ENCODE measurements around the gene SLC4A1AP. TPM values are rescaled to one million over a fixed set of nuclear protein-coding genes. Genes with fewer than 3 reads are reported as not detected.
"Not testable (repeated sequence)": the region's sequence is repeated elsewhere in the genome, so short reads cannot be mapped to it uniquely, and the experiment has no call there.

The SLC4A1AP gene
- total RNA-seq, 1 donor from 2014 or later = 18.7 TPM

DNA sequence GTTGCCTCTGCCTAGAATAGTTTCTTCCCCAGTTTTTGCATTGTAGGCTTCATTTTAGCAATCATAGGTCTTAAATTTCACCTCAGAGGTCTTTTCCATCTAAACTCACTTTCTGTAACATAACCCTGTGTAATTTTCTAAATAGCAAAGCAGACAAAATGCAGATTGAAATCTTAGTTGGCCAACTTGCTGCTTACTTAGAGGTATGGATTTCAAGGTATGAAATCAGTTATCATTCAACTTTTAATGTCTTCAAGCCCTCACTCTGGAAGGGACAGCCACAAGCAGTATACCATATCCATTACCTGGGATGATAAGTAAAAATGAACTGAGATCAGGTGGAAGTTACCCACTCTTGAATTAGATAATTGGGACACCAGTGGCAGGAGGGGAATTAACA, 38.7 kb upstream of the SLC4A1AP start:
- peaks cover 44% of the 10 kb centered on the region for H3K36me3 ChIP-seq
- no peaks in the 10 kb centered on the region for H3K27me3 ChIP-seq
- DNase-seq (no peak), ATAC-seq (no peak)
- intact Hi-C loops (cut with DNase I) = no loop called here
- no peaks in the 10 kb centered on the region for H3K9me3 ChIP-seq
- no peak overlapping the region for H3K4me3 ChIP-seq
- H3K27ac ChIP-seq = no peak overlapping the region
- no peak for TF ChIP-seq CTCF (IDR thresholded peaks at IDR 0.05)
- peaks cover 10% of the 10 kb centered on the region for H3K4me1 ChIP-seq

- DNase-seq; H3K9me3 ChIP-seq; H3K27me3 ChIP-seq; intact Hi-C loops (cut with DNase I); H3K4me3 ChIP-seq; ATAC-seq: not testable (repeated sequence)
- peak overlapping the region; percentile 53 for H3K27ac ChIP-seq
- peaks cover 40% of the 10 kb centered on the region for H3K36me3 ChIP-seq
- H3K4me1 ChIP-seq = peaks cover 12% of the 10 kb centered on the region
These were observed 37.4 kb upstream of the SLC4A1AP start for GRCh38 chr2:27626323-27626722.

GRCh38 chr2:27626921-27627320, 36.8 kb upstream of the SLC4A1AP start:
- Histone ChIP-seq H3K4me1 (peaks cover 12% of the 10 kb centered on the region), H3K36me3 (peaks cover 40% of the 10 kb centered on the region), H3K27ac (peak overlapping the region; percentile 53)
- peak; percentile 34 for ATAC-seq
- H3K4me3 ChIP-seq; H3K27me3 ChIP-seq; H3K9me3 ChIP-seq; intact Hi-C loops (cut with DNase I); DNase-seq: not testable (repeated sequence)

DNA sequence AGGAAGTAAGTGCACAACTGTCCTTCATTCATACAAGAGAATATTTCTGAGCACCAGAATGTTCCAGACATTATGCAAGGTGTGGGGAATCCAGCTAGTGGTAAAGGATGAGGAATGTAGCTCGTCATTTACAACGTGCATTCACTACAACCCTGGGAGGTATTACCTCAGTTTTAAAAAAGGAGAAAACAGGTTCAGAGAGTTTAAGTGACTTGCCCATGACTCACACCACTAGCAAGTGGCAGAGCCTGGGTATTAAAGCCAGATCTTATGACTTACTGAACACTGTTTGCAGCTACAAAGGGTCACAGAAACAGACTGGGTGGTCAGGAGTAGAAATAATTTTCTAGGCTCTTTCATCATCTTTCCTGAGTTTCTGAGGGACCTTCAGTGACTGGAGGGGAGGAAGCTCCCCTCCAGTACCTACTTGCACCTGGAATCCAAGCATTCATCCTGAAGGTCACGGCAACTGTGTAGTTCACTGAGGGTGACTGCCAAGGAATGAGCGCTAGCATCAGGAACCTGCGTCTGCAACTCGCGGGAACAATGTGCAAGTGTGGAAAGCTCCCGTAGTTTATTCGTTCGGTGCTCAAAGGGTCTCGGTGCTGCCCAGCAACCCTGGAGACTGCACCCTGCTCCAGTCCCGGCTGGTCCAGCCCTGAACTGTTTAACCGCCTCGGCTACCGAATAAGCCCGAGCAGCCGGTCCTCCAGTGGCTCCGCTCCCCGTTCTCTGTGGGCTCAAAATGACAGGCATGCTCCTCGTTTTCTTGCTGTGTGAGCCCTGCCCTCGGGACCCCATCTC, 35.5 kb upstream of the SLC4A1AP start:
- intact Hi-C loops (cut with DNase I) = no loop called here
- peaks cover 38% of the 10 kb centered on the region for H3K36me3 ChIP-seq
- ATAC-seq (peak; percentile 52), DNase-seq (no peak)
- peaks cover 12% of the 10 kb centered on the region for H3K4me1 ChIP-seq
- peak overlapping the region; percentile 86 for H3K4me3 ChIP-seq
- no peak for TF ChIP-seq CTCF (IDR thresholded peaks at IDR 0.05)
- H3K9me3 ChIP-seq = no peaks in the 10 kb centered on the region
- peak overlapping the region; percentile 73 for H3K27ac ChIP-seq
- H3K27me3 ChIP-seq = no peaks in the 10 kb centered on the region

DNA sequence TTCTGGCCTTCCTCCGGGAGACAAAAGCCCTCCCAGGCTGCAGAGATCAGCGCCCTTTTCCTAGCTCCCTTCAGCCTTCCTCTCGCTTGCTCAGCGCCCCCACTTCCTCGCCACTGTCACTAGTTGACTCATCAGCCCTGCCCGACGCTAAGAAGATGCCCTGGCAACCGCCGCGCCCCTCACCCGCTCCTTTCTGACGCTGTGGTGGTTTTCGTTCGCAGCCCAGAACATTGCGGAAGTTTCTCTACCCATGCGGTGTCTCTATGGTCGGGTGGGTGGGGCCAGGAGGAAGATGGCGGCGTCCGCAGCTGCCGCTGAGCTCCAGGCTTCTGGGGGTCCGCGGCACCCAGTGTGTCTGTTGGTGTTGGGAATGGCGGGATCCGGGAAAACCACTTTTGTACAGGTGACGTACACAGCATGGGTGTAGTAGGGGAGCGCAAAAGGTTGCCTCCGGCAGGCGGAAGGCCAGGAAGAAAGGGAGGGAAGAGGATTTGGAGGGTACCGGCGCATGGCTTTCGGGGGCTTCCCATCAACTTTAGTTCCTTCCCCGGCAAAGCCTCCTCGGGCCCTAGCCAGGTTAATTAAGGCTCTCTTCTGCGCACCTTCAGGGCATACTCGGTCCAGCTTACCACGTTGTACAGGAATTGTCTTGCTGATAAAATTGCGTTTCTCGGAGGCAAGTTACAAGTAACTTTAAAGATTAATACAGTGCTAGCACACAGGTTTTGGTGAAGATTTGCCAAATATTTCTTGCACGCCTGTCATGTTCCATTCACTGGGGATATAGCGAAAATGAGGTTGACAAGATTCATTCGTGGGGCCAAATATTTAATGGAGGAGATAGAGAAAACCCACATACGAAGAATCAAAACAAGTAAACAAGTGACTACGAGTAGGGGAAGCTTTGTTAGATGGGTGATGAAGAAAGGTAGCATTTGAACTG, 34.7 kb upstream of the SLC4A1AP start, which contains the start of the genes CCDC121 and GPN1:
Gene CCDC121 (minus strand): TSS at position 246 of the 943 bp plus-strand sequence. CDS start 1,213 bp downstream, outside the sequence.
Gene GPN1 (plus strand): TSS at position 284 of the 943 bp plus-strand sequence. CDS start 9 bp downstream, at position 293.
- H3K9me3 ChIP-seq = no peaks in the 10 kb centered on the region
- peaks cover 38% of the 10 kb centered on the region for H3K36me3 ChIP-seq
- ATAC-seq (peak; percentile 99), DNase-seq (peak; percentile 92)
- H3K4me1 ChIP-seq = peaks cover 12% of the 10 kb centered on the region
- H3K4me3 ChIP-seq = peak within 1 kb of the TSS; percentile 86
- intact Hi-C loops (cut with DNase I) = no loop called here
- TF ChIP-seq CTCF (IDR thresholded peaks at IDR 0.05) = no peak
- no peaks in the 10 kb centered on the region for H3K27me3 ChIP-seq
- H3K27ac ChIP-seq = peak within 1 kb of the TSS; percentile 73

DNA sequence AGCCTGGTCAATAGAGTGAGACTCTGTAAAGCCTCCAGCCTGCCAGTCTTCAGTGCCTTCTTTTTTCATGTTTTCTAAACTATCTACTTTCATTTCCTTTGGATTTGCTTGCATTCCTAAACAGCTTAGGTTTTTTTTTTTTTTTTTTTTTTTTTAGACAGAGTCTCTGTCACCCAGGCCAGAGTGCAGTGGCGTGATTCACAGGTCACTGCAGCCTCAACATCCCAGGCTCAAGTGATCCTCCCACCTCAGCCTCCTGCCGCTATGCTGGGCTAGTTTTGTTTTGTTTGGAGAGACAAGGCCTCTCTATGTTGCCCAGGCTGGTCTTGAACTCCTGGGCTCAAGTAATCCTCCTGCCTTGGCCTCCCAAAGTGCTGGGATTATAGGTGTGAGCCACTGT, 33.4 kb upstream of the SLC4A1AP start:
- Histone ChIP-seq H3K36me3 (peaks cover 47% of the 10 kb centered on the region), H3K4me1 (peaks cover 12% of the 10 kb centered on the region)
- H3K9me3 ChIP-seq; ATAC-seq; intact Hi-C loops (cut with DNase I); H3K27me3 ChIP-seq; DNase-seq; H3K27ac ChIP-seq; H3K4me3 ChIP-seq: not testable (repeated sequence)

All from upper lobe of right lung (tissue), 1 donor.